ENCODE measurements around the gene SPTBN5.

The SPTBN5 gene

GRCh38 chr15:41851167-41851523 is 42.7 kb downstream of the SPTBN5 start:
- no peak for TF ChIP-seq ZNF274 (IDR thresholded peaks at IDR 0.05; ENCODE audit: low read depth, low read length)
- no peak overlapping the region for H3K4me3 ChIP-seq (ENCODE audit: low read length)

GRCh38 chr15:41850482-41851166 is 43.2 kb downstream of the SPTBN5 start:
- no peak overlapping the region for H3K4me3 ChIP-seq (ENCODE audit: low read length)
- no peak for TF ChIP-seq ZNF274 (IDR thresholded peaks at IDR 0.05; ENCODE audit: low read depth, low read length)

GRCh38 chr15:41849861-41850260 is 44.0 kb downstream of the SPTBN5 start:
- no peak for TF ChIP-seq ZNF274 (IDR thresholded peaks at IDR 0.05; ENCODE audit: low read depth, low read length)
- no peak overlapping the region for H3K4me3 ChIP-seq (ENCODE audit: low read length)

GRCh38 chr15:41849204-41849603 is 44.6 kb downstream of the SPTBN5 start:
- no peak overlapping the region for H3K4me3 ChIP-seq (ENCODE audit: low read length)
- TF ChIP-seq ZNF274 (IDR thresholded peaks at IDR 0.05; ENCODE audit: low read depth, low read length): no peak

GRCh38 chr15:41848631-41849030 is 45.2 kb downstream of the SPTBN5 start:
- TF ChIP-seq ZNF274 (IDR thresholded peaks at IDR 0.05; ENCODE audit: low read depth, low read length): no peak
- no peak overlapping the region for H3K4me3 ChIP-seq (ENCODE audit: low read length)

GRCh38 chr15:41847981-41848380 is 45.9 kb downstream of the SPTBN5 start:
- TF ChIP-seq ZNF274 (IDR thresholded peaks at IDR 0.05; ENCODE audit: low read depth, low read length): no peak
- H3K4me3 ChIP-seq (ENCODE audit: low read length): no peak overlapping the region

- no peak for TF ChIP-seq ZNF274 (IDR thresholded peaks at IDR 0.05; ENCODE audit: low read depth, low read length)
- no peak overlapping the region for H3K4me3 ChIP-seq (ENCODE audit: low read length)
These were observed 46.6 kb downstream of the SPTBN5 start for GRCh38 chr15:41847206-41847605.

- H3K4me3 ChIP-seq (ENCODE audit: low read length): no peak overlapping the region
- no peak for TF ChIP-seq ZNF274 (IDR thresholded peaks at IDR 0.05; ENCODE audit: low read depth, low read length)
These were observed 49.0 kb downstream of the SPTBN5 start for GRCh38 chr15:41844814-41845213.

GRCh38 chr15:41843571-41843970 is 50.3 kb downstream of the SPTBN5 start:
- no peak for TF ChIP-seq ZNF274 (IDR thresholded peaks at IDR 0.05; ENCODE audit: low read depth, low read length)
- no peak overlapping the region for H3K4me3 ChIP-seq (ENCODE audit: low read length)

- no peak overlapping the region for H3K4me3 ChIP-seq (ENCODE audit: low read length)
- no peak for TF ChIP-seq ZNF274 (IDR thresholded peaks at IDR 0.05; ENCODE audit: low read depth, low read length)
These were observed 51.6 kb downstream of the SPTBN5 start for GRCh38 chr15:41842229-41842628.

GRCh38 chr15:41841131-41841530 is 52.7 kb downstream of the SPTBN5 start:
- no peak overlapping the region for H3K4me3 ChIP-seq (ENCODE audit: low read length)
- no peak for TF ChIP-seq ZNF274 (IDR thresholded peaks at IDR 0.05; ENCODE audit: low read depth, low read length)

- TF ChIP-seq ZNF274 (IDR thresholded peaks at IDR 0.05; ENCODE audit: low read depth, low read length): no peak
These were observed 53.2 kb downstream of the SPTBN5 start for GRCh38 chr15:41840673-41841072.

GRCh38 chr15:41839781-41840491 is 53.9 kb downstream of the SPTBN5 start:
- no peak overlapping the region for H3K4me3 ChIP-seq (ENCODE audit: low read length)
- TF ChIP-seq ZNF274 (IDR thresholded peaks at IDR 0.05; ENCODE audit: low read depth, low read length): no peak

More at GRCh38 chr15:41840673-41841072, 53.2 kb downstream of the SPTBN5 start:
- H3K4me3 ChIP-seq (ENCODE audit: low read length): no peak overlapping the region

GRCh38 chr15:41838400-41838897 is 55.4 kb downstream of the SPTBN5 start, which contains the start of gene PLA2G4B:
Gene PLA2G4B (plus strand): TSS chr15:41838847. CDS start chr15:41838914, 67 bp downstream.
- H3K4me3 ChIP-seq (ENCODE audit: low read length): no peak within 1 kb of the TSS

More at GRCh38 chr15:41838400-41838897, 55.4 kb downstream of the SPTBN5 start, which contains the start of gene PLA2G4B:
- TF ChIP-seq ZNF274 (IDR thresholded peaks at IDR 0.05; ENCODE audit: low read depth, low read length): no peak

Measured in GM08714 (cell line).